ENCODE results near the gene ADAM12. TPM values are rescaled to one million over a fixed set of nuclear protein-coding genes. Genes with fewer than 3 reads are reported as not detected.

The ADAM12 gene
- total and polyA plus RNA-seq, 9 of the 15 experiments (the other 6 are each of a cell fraction or from before 2014, with no cell fraction given): not detected

GRCh38 chr10:126146771-126147170, 241.5 kb downstream of the ADAM12 start:
- Histone ChIP-seq H3K9me1 (ENCODE audit: control insufficient read depth, insufficient read depth, low read length) (no peaks in the 10 kb centered on the region), H3K36me3 (ENCODE audit: control insufficient read depth, insufficient read depth, low read length) (no peaks in the 10 kb centered on the region), H3K4me2 (ENCODE audit: insufficient read depth, low read length) (no peak overlapping the region), H3K4me1 (replicated peaks in 1 of 2; ENCODE audit: control insufficient read depth in 2 of 2, insufficient read depth in 2 of 2, low read length in 2 of 2) (no peaks in the 10 kb centered on the region; a peak in 1 of 5 replicates), H2AFZ (ENCODE audit: low read depth, low read length) (no peak overlapping the region), H3K79me2 (ENCODE audit: control insufficient read depth, insufficient read depth, low read length) (no peaks in the 10 kb centered on the region), H3K9me3 (replicated peaks; ENCODE audit: control insufficient read depth, insufficient read depth, low read depth, low read length) (0 out of 2 replicates have a peak, but pooled peaks cover 2% of the 10 kb centered on the region), H3K27me3 (ENCODE audit: control insufficient read depth in 2 of 2, insufficient read depth in 2 of 2, low read length in 2 of 2) (no peaks in the 10 kb centered on the region), H4K20me1 (replicated peaks; ENCODE audit: control insufficient read depth, insufficient read depth, low read length) (no peaks in the 10 kb centered on the region), H3K9ac (ENCODE audit: insufficient read depth in 1 of 2, low read depth in 2 of 2, low read length in 2 of 2) (no peak overlapping the region), H3K4me3 (no peak overlapping the region), H3K27ac (ENCODE audit: extremely low read depth, low read depth, low read length) (no peak overlapping the region)
- ATAC-seq (no peak), FAIRE-seq (no peak), DNase-seq (ENCODE audit: extremely low read depth in 1 of 4, low spot score in 3 of 4) (no peak)
- WGBS (ENCODE audit: insufficient coverage, low coverage, missing lambda C conversion rate): 14% methylated on average over 6 of the region's 6 CpGs
- TF ChIP-seq MBD2 (IDR thresholded peaks at IDR 0.05; ENCODE audit: borderline replicate concordance, low read depth): no peak
- no peak for TF ChIP-seq ZNF639 (CRISPR knock-in tag; conservative IDR thresholded peaks at IDR 0.05 in 1 of 2, IDR thresholded peaks at IDR 0.05 in 1 of 2)
- TF ChIP-seq ZNF174 (CRISPR knock-in tag; IDR thresholded peaks at IDR 0.05): no peak
- TF ChIP-seq TCF7 (IDR thresholded peaks at IDR 0.05; ENCODE audit: borderline replicate concordance): no peak
- in situ Hi-C loops (cut with MboI) (no loop called here), intact Hi-C loops (cut with micrococcal nuclease) (no loop called here)
- ChIA-PET POLR2A (no interaction called here), CTCF (ENCODE audit: low intra/inter-chr PET ratio) (no interaction called here)
- no TSS peak for BruUV-seq (replicated peaks)

GRCh38 chr10:126143117-126143516, 245.2 kb downstream of the ADAM12 start:
- H3K9ac ChIP-seq (ENCODE audit: insufficient read depth in 1 of 2, low read depth in 2 of 2, low read length in 2 of 2): no peak overlapping the region
- no peaks in the 10 kb centered on the region for H3K36me3 ChIP-seq (ENCODE audit: control insufficient read depth, insufficient read depth, low read length)
- ChIA-PET CTCF (ENCODE audit: low intra/inter-chr PET ratio) (no interaction called here), POLR2A (no interaction called here)
- H2AFZ ChIP-seq (ENCODE audit: low read depth, low read length): no peak overlapping the region
- WGBS (ENCODE audit: insufficient coverage, low coverage, missing lambda C conversion rate): 0% methylated on average over 2 of the region's 2 CpGs
- H3K9me3 ChIP-seq (replicated peaks; ENCODE audit: control insufficient read depth, insufficient read depth, low read depth, low read length): 0 out of 2 replicates have a peak, but pooled peaks cover 2% of the 10 kb centered on the region
- no peak for DNase-seq (ENCODE audit: extremely low read depth in 1 of 4, low spot score in 3 of 4)
- in situ Hi-C loops (cut with MboI): no loop called here
- FAIRE-seq: no peak
- ATAC-seq: no peak
- H4K20me1 ChIP-seq (replicated peaks; ENCODE audit: control insufficient read depth, insufficient read depth, low read length): no peaks in the 10 kb centered on the region
- TF ChIP-seq BHLHE40 (IDR thresholded peaks at IDR 0.05; ENCODE audit: low read length) (no peak), KDM5B (IDR thresholded peaks at IDR 0.05; ENCODE audit: insufficient replicate concordance, low read depth, low read length) (no peak)
- no peak overlapping the region for H3K4me3 ChIP-seq
- no TSS peak for BruUV-seq (replicated peaks)
- intact Hi-C loops (cut with micrococcal nuclease): no loop called here
- no peaks in the 10 kb centered on the region; a peak in 1 of 5 replicates for H3K4me1 ChIP-seq (replicated peaks in 1 of 2; ENCODE audit: control insufficient read depth in 2 of 2, insufficient read depth in 2 of 2, low read length in 2 of 2)
- H3K4me2 ChIP-seq (ENCODE audit: insufficient read depth, low read length): no peak overlapping the region
- no peak overlapping the region for H3K27ac ChIP-seq (ENCODE audit: extremely low read depth, low read depth, low read length)
- no peaks in the 10 kb centered on the region for H3K27me3 ChIP-seq (ENCODE audit: control insufficient read depth in 2 of 2, insufficient read depth in 2 of 2, low read length in 2 of 2)
- H3K79me2 ChIP-seq (ENCODE audit: control insufficient read depth, insufficient read depth, low read length): no peaks in the 10 kb centered on the region
- H3K9me1 ChIP-seq (ENCODE audit: control insufficient read depth, insufficient read depth, low read length): no peaks in the 10 kb centered on the region

Measured in K562 (cell line).